ENCODE data around the gene PARD3B.

DNA sequence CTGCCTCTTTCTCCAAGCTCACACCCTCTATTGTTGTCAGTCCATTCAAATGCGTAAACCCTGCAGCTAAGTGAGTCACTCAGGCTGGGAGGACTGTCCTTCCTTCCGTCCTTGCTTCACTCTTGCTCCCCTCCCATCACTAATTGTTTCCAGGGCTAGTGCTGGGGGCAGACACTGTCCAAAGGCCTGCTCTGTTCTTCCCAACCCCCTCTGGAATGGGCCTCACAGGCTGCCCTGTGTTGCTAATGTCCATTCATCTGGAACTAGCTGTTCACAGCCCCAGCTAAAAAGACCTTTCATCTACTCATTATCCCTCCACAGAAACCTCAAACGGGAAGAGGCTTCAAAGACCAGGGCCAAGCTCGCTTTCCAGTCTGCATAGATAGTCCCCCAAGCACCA, 1105.2 kb downstream of the PARD3B start:
- TF ChIP-seq POLR2A (IDR thresholded peaks at IDR 0.05; ENCODE audit: extremely low read depth, insufficient read length) (no peak), MYC (IDR thresholded peaks at IDR 0.05; ENCODE audit: low read depth, low read length) (no peak)
- TF ChIP-seq, protein P1, sequence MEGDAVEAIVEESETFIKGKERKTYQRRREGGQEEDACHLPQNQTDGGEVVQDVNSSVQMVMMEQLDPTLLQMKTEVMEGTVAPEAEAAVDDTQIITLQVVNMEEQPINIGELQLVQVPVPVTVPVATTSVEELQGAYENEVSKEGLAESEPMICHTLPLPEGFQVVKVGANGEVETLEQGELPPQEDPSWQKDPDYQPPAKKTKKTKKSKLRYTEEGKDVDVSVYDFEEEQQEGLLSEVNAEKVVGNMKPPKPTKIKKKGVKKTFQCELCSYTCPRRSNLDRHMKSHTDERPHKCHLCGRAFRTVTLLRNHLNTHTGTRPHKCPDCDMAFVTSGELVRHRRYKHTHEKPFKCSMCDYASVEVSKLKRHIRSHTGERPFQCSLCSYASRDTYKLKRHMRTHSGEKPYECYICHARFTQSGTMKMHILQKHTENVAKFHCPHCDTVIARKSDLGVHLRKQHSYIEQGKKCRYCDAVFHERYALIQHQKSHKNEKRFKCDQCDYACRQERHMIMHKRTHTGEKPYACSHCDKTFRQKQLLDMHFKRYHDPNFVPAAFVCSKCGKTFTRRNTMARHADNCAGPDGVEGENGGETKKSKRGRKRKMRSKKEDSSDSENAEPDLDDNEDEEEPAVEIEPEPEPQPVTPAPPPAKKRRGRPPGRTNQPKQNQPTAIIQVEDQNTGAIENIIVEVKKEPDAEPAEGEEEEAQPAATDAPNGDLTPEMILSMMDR (IDR thresholded peaks at IDR 0.05; ENCODE audit: low read depth, low read length), result no peak
